Mammary epithelial cell (primary cell): ENCODE data around the gene MRTFB.

ENCODE experiments used
- CTCF ChIP-seq, 2 donors: IDR thresholded peaks in 1 of 2; conservative IDR thresholded peaks in 1 of 2; 2 replicates each; pipeline ENCODE4 v1.5.1; 2011 to 2012; ENCODE audit warnings: inconsistent platforms in 2 of 2, low read length in 2 of 2, mild to moderate bottlenecking in 2 of 2, control low read depth in 1 of 2, low read depth in 1 of 2; ENCODE audit not compliant: insufficient read depth in 1 of 2; ENCODE audit errors: extremely low read depth in 1 of 2
- EZH2 ChIP-seq: IDR thresholded peaks from 2 replicates; pipeline ENCODE4 v1.6.1; 2012; ENCODE audit warnings: low read length, inconsistent platforms, borderline replicate concordance

GRCh38 chr16:14172200-14172809 lies 101.2 kb downstream of the MRTFB start:
- no peak for TF ChIP-seq CTCF (conservative IDR thresholded peaks at IDR 0.05 in 1 of 2, IDR thresholded peaks at IDR 0.05 in 1 of 2; ENCODE audit: extremely low read depth in 1 of 2, insufficient read depth in 1 of 2, low read depth in 1 of 2, low read length in 2 of 2)
- no peak for TF ChIP-seq EZH2
